RWPE2 (cell line): ENCODE results near the gene MT1M.

Experiments
- ATAC-seq: fragments of 200-7000 bp; cut with Tn5 transposase; 3 replicates; pipeline ENCODE4 v1.9.1; 2021; ENCODE audit warnings: low read depth
- DNase-seq: peaks from one replicate; pipeline ENCODE4 v3.0.0-alpha.2; 2020; ENCODE audit warnings: low spot score
- H3K27ac ChIP-seq: fragments of 450-650 bp; 2 replicates; pipeline ENCODE4 v1.5.1; 2017; ENCODE audit warnings: mild to moderate bottlenecking; ENCODE audit not compliant: poor library complexity, severe bottlenecking
- H3K27me3 ChIP-seq: fragments of 250-450 bp; sonication (Bioruptor Pico); 2 replicates; pipeline ENCODE4 v1.5.1; 2021; ENCODE audit warnings: mild to moderate bottlenecking, moderate library complexity; ENCODE audit not compliant: insufficient read depth, poor library complexity, severe bottlenecking
- H3K36me3 ChIP-seq: fragments of 250-450 bp; sonication (Bioruptor Pico); 2 replicates; pipeline ENCODE4 v1.5.1; 2020; ENCODE audit warnings: low read depth, mild to moderate bottlenecking, moderate library complexity
- H3K4me1 ChIP-seq: fragments of 250-450 bp; sonication (Bioruptor Pico); 2 replicates; pipeline ENCODE4 v1.5.1; 2021; ENCODE audit warnings: mild to moderate bottlenecking, moderate library complexity; ENCODE audit not compliant: insufficient read depth, poor library complexity, severe bottlenecking
- H3K4me3 ChIP-seq: fragments of 250-450 bp; sonication (Bioruptor Pico); 2 replicates; pipeline ENCODE4 v1.5.1; 2021; ENCODE audit warnings: mild to moderate bottlenecking, moderate library complexity; ENCODE audit not compliant: severe bottlenecking
- H3K9me3 ChIP-seq: fragments of 250-450 bp; sonication (Bioruptor Pico); 2 replicates; pipeline ENCODE4 v1.5.1; 2021; ENCODE audit warnings: mild to moderate bottlenecking, moderate library complexity; ENCODE audit not compliant: severe bottlenecking
- CTCF ChIP-seq: fragments of 450-650 bp; IDR thresholded peaks from one replicate; pipeline ENCODE4 v1.5.1; 2017; ENCODE audit warnings: mild to moderate bottlenecking, moderate library complexity; ENCODE audit not compliant: poor library complexity, severe bottlenecking

The MT1M gene

GRCh38 chr16:56589141-56590039 lies 43.1 kb upstream of the MT1M start, which contains the start of gene MT3:
TSS of gene MT3 (plus strand) at chr16:56589528. CDS start at chr16:56589591, 63 bp downstream.
- Histone ChIP-seq H3K4me3 (peak within 1 kb of the TSS; percentile 14), H3K27me3 (peaks cover 19% of the 10 kb centered on the region)

GRCh38 chr16:56591377-56592060 lies 40.9 kb upstream of the MT1M start:
- no peak overlapping the region for H3K4me3 ChIP-seq
- peaks cover 19% of the 10 kb centered on the region for H3K27me3 ChIP-seq
- no peak for TF ChIP-seq CTCF
- DNase-seq (no peak), ATAC-seq (no peak)
- no peak overlapping the region for H3K27ac ChIP-seq
- H3K4me1 ChIP-seq = no peaks in the 10 kb centered on the region
- no peaks in the 10 kb centered on the region for H3K36me3 ChIP-seq
- H3K9me3 ChIP-seq = no peaks in the 10 kb centered on the region

More at GRCh38 chr16:56589141-56590039, 43.1 kb upstream of the MT1M start, which contains the start of gene MT3:
- Histone ChIP-seq H3K9me3 (no peaks in the 10 kb centered on the region), H3K27ac (no peak within 1 kb of the TSS), H3K4me1 (no peaks in the 10 kb centered on the region), H3K36me3 (no peaks in the 10 kb centered on the region)
- peak; percentile 76 for ATAC-seq
- no peak for DNase-seq
- TF ChIP-seq CTCF = no peak

GRCh38 chr16:56593573-56594291 lies 38.7 kb upstream of the MT1M start:
- Histone ChIP-seq H3K9me3 (no peaks in the 10 kb centered on the region), H3K4me3 (no peak overlapping the region)
- no peak for DNase-seq

GRCh38 chr16:56594292-56594619 lies 38.2 kb upstream of the MT1M start:
- no peak overlapping the region for H3K27ac ChIP-seq
- no peak overlapping the region for H3K4me3 ChIP-seq
- H3K27me3 ChIP-seq = peaks cover 12% of the 10 kb centered on the region
- H3K9me3 ChIP-seq = no peaks in the 10 kb centered on the region
- DNase-seq (no peak), ATAC-seq (no peak)
- H3K4me1 ChIP-seq = no peaks in the 10 kb centered on the region
- no peaks in the 10 kb centered on the region for H3K36me3 ChIP-seq
- no peak for TF ChIP-seq CTCF

More at GRCh38 chr16:56593573-56594291, 38.7 kb upstream of the MT1M start:
- H3K27me3 ChIP-seq = peaks cover 18% of the 10 kb centered on the region
- no peaks in the 10 kb centered on the region for H3K4me1 ChIP-seq
- no peak for ATAC-seq
- no peak overlapping the region for H3K27ac ChIP-seq
- no peak for TF ChIP-seq CTCF
- H3K36me3 ChIP-seq = no peaks in the 10 kb centered on the region
